Transverse colon (tissue), 4 donors: ENCODE data around the gene DIO3. TPM values are rescaled to one million over a fixed set of nuclear protein-coding genes. Genes with fewer than 3 reads are reported as not detected.

ENCODE experiments used
- DNase-seq: peaks from one replicate; pipeline ENCODE4 v3.0.0-alpha.2; 2019
- H3K27ac ChIP-seq, 4 donors: fragments of 200-600 bp; sonication (generic); 2 replicates each; pipeline ENCODE4 v1.5.1; 2016 to 2018; ENCODE audit warnings: inconsistent platforms in 4 of 4
- H3K27me3 ChIP-seq: fragments of 200-600 bp; sonication (generic); 2 replicates; pipeline ENCODE4 v1.5.1; 2017; ENCODE audit warnings: inconsistent platforms
- H3K36me3 ChIP-seq, 4 donors: fragments of 200-600 bp; sonication (generic); 2 replicates each; pipeline ENCODE4 v1.5.1; 2017 to 2019; ENCODE audit warnings: inconsistent platforms in 4 of 4
- H3K4me1 ChIP-seq, 4 donors: fragments of 200-600 bp; sonication (generic); 2 replicates each; pipeline ENCODE4 v1.5.1; 2017 to 2020; ENCODE audit warnings: inconsistent platforms in 4 of 4
- H3K4me3 ChIP-seq, 4 donors: fragments of 200-600 bp; sonication (generic); 1 replicate in 1 of 4; 2 replicates in 3 of 4; pipeline versions ENCODE4 v1.5.1 to v1.6.1; 2017 to 2019; ENCODE audit warnings: inconsistent platforms in 4 of 4
- H3K9me3 ChIP-seq, 2 donors: fragments of 200-600 bp; sonication (generic); 2 replicates each; pipeline ENCODE4 v1.5.1; 2017 to 2019; ENCODE audit warnings: inconsistent platforms in 2 of 2
- EP300 ChIP-seq: sonication (generic); formaldehyde crosslinking; IDR thresholded peaks from one replicate; pipeline ENCODE4 v1.6.1; 2017; ENCODE audit warnings: antibody characterized with exemption, low read depth
- POLR2A ChIP-seq: fragments of 450-650 bp; IDR thresholded peaks from one replicate; pipeline ENCODE4 v1.6.1; 2016; ENCODE audit warnings: antibody characterized with exemption, mild to moderate bottlenecking, moderate library complexity
- POLR2AphosphoS5 ChIP-seq, 3 donors: sonication (generic); formaldehyde crosslinking; IDR thresholded peaks; one replicate each; pipeline ENCODE4 v1.6.1; 2016; ENCODE audit warnings: antibody characterized with exemption in 3 of 3
- WGBS, 2 donors: methylation state at CpG; one replicate each; pipeline ENCODE4 v1.1.5; 2018; ENCODE audit warnings: low coverage in 1 of 2; 5-methylcytosine and 5-hydroxymethylcytosine counted together
- in situ Hi-C, 4 donors: fragments of 200-750 bp; cut with MboI; loops; one replicate each; pipeline versions ENCODE4 v1.15.0 to v1.15.1; 2017; ENCODE audit warnings: low sequenced_read_pairs in 3 of 4, low pct_ligation_motif_present in 1 of 4, low pct_unique_long_range_greater_than_20kb in 1 of 4
- intact Hi-C: fragments of 100-400 bp; cut with DNase I; formaldehyde crosslinking; loops from one replicate; pipeline ENCODE4 v1.15.1; 2023; ENCODE audit warnings: low total_unique reads
- total RNA-seq, 4 donors: library from RNA; depleted of rRNA; stranded (reverse); fragments of >200 nt; gene quantifications; one replicate each; pipeline ENCODE4 v1.1.0, GENCODE V29; 2016
- TF ChIP-seq, protein P1 (sequence below), 5 experiments: fragments of 200-600 bp in 3 of 5; fragments of 450-650 bp in 2 of 5; sonication (generic) in 3 of 5; IDR thresholded peaks; 1 replicate in 2 of 5; 2 replicates in 3 of 5; pipeline ENCODE4 v1.5.1; 2016 to 2017; ENCODE audit warnings: antibody characterized with exemption in 5 of 5, inconsistent platforms in 3 of 5, mild to moderate bottlenecking in 2 of 5, moderate library complexity in 1 of 5

Gene DIO3
- total RNA-seq, 4 donors from 2014 or later = 1.2 to 2.9 (median 1.4) TPM; not detected in 1

DNA sequence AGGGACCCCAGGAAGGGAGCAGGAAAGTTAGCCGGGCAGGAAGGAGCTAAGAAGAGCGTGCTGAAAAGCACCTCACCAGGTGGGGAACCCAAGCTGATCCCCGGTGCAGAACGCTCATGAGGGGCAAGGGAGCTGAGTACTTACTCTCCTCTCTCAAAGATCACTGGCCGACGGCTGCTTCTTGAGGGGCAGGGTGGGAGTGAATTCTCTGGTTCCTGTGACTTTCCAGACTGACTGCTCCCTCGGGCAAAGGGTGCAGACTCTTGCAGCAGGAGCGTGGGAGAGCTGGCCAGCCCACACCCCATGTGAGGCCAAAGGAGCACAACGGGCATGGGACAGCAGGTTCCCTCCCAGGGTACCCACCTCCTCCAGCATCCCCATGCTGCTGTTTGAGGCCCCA, 44.9 kb upstream of the DIO3 start:
- Histone ChIP-seq H3K4me1 (peaks cover 0 to 11% (median 0%) of the 10 kb centered on the region in 4 donors), H3K27me3 (no peaks in the 10 kb centered on the region), H3K4me3 (no peak overlapping the region), H3K27ac (no peak overlapping the region), H3K36me3 (no peaks in the 10 kb centered on the region), H3K9me3 (peaks cover 0 to 3% of the 10 kb centered on the region in 2 donors)
- 97 to 100% methylated on average over 1 to 9 of the region's 9 CpGs for WGBS, 2 donors
- in situ Hi-C loops (no loop called here), intact Hi-C loops (loop anchor here (5.0 kb wide), 1 partner anchor 826 kb away; no protein-coding TSS in a partner anchor)
- DNase-seq = no peak
- TF ChIP-seq POLR2A (no peak), EP300 (no peak), POLR2AphosphoS5 (IDR thresholded peaks at IDR 0.05) (no peak)
- TF ChIP-seq, protein P1, sequence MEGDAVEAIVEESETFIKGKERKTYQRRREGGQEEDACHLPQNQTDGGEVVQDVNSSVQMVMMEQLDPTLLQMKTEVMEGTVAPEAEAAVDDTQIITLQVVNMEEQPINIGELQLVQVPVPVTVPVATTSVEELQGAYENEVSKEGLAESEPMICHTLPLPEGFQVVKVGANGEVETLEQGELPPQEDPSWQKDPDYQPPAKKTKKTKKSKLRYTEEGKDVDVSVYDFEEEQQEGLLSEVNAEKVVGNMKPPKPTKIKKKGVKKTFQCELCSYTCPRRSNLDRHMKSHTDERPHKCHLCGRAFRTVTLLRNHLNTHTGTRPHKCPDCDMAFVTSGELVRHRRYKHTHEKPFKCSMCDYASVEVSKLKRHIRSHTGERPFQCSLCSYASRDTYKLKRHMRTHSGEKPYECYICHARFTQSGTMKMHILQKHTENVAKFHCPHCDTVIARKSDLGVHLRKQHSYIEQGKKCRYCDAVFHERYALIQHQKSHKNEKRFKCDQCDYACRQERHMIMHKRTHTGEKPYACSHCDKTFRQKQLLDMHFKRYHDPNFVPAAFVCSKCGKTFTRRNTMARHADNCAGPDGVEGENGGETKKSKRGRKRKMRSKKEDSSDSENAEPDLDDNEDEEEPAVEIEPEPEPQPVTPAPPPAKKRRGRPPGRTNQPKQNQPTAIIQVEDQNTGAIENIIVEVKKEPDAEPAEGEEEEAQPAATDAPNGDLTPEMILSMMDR (IDR thresholded peaks at IDR 0.05) = no peak

DNA sequence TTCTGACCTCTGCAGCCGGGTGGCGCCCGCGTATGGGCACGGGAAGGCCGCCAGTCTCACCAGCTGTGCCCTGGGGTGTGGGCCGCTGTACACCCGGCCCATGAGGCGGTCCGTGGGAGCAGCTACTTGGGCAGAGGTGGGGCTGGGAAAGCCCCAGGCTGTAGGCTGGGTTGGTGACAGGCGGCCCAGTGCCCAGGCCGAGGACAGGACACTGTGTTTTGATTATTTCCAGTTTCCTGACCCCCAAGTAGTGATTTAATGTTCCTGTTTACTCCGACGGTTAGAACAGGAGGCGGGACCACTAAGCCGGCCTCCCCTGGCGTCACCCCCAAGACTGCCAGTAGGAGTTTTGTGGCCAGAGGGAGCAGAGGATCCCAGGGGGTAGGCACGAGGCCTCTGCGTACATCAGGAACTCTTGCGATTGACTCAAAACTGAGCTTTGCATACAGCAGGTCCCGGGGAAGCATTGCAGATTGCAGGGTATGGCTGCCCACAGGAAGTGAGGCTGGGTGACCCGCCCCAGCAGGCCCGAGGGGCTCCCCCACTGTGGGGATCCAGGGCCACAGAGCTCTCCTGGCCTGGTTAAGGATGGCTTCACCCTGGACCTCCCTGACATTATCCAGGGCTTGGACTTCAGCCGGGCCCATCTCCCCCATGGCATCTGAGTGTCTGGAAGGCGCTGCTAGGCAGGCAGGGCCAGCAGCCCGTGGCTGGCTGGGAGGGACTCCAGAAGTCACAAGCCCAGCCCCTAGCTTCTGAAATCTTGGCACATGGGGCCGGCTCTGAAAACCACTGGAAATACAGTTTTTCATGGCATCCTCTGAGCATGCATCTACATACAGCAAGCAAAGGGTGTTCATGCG, 42.5 kb upstream of the DIO3 start:
- H3K4me1 ChIP-seq = peaks cover 0 to 11% (median 0%) of the 10 kb centered on the region in 4 donors
- DNase-seq = peak; percentile 41
- peak overlapping the region in 3 of 4 donors; percentile 6 to 25 (median 16) for H3K27ac ChIP-seq
- H3K27me3 ChIP-seq = no peaks in the 10 kb centered on the region
- in situ Hi-C loops = no loop called here
- no peak overlapping the region for H3K4me3 ChIP-seq
- WGBS, 2 donors = 30 to 56% methylated on average over 2 to 23 of the region's 28 CpGs
- TF ChIP-seq, protein P1 (IDR thresholded peaks at IDR 0.05) = peak in 2 of 5 experiments; percentile 18 to 40
- TF ChIP-seq POLR2A (no peak), POLR2AphosphoS5 (IDR thresholded peaks at IDR 0.05) (peak in 1 of 3 donors; percentile 23)
- peaks cover 0 to 3% of the 10 kb centered on the region in 2 donors for H3K9me3 ChIP-seq
- no peaks in the 10 kb centered on the region for H3K36me3 ChIP-seq
- intact Hi-C loops = loop anchor here (5.0 kb wide), 1 partner anchor 823 kb away; no protein-coding TSS in a partner anchor

DNA sequence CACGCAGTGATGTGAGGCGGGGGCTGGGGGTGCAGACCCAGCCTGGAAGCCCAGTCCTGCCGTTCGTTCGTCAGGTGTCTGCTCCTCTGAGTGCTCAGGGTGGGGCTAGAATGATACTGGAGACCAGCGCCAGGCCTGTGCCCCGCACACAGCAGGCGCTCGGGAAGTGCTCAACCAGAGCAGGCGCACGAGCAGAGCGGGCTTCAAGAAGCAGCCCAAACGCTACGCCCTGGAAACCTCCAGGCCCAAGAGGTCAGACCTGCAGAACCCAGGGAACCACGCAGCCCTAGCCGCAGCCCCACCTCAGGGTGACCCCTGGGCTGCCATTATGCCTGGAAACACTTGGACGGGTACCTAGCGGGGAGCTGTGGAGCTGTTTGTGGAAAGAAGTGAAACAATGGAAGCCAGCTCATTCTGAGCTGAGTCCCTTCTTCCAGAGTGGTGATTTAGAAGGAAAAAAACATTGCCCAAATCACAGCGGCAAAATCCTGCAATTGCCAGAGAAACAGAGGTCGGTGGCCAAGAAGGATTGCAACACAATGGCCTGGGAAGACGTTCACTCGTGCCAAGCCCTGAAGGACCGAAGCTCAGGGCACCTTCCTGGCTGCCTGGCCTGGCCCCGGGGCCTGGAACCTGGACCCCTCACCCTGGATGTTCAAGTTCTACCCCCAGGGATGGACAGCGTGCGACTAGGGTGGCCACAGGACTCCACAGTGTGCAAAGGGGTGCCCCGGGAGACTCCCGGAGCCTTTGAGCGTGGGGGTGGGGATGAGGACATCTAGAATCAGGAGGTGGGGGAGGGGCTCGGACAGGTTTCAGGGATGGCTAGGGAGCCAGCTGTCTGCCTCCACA, 40.4 kb upstream of the DIO3 start:
- Histone ChIP-seq H3K27me3 (no peaks in the 10 kb centered on the region), H3K4me3 (no peak overlapping the region), H3K4me1 (peaks cover 0 to 11% (median 0%) of the 10 kb centered on the region in 4 donors), H3K27ac (peak overlapping the region in 2 of 4 donors; percentile 8 to 16), H3K36me3 (no peaks in the 10 kb centered on the region), H3K9me3 (peaks cover 0 to under 1% of the 10 kb centered on the region in 2 donors)
- 80% methylated on average over 29 of the region's 30 CpGs; no CpG with 5 or more reads in 1 of the 2 donors for WGBS, 2 donors
- intact Hi-C loops = no loop called here
- in situ Hi-C loops = no loop called here
- DNase-seq = no peak
- no peak for TF ChIP-seq POLR2AphosphoS5 (IDR thresholded peaks at IDR 0.05)
- TF ChIP-seq, protein P1 (IDR thresholded peaks at IDR 0.05) = no peak
- TF ChIP-seq POLR2A = no peak
- TF ChIP-seq EP300 = no peak

DNA sequence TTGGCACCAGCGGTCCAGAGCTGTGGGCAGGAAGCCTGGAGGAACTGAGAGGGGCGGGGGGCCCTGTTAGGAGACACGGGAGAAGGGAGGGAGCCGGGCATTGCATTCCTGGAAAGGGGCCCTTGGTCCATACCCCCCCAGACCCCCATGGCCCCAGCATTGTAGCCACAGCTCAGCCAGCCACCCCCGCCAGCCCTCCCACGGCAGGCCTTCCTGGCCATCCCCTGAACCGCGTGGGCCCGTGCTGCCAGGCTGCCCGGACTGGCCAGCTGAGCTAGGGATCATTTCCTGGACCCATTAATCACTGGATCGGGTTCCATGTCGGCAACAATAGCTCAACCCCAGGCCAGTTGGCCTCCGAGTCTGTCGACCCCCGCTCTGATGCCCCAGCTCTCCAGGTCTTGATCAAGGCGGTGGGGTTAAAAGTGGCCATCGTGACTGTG, 39.8 kb upstream of the DIO3 start:
- in situ Hi-C loops = no loop called here
- Histone ChIP-seq H3K36me3 (no peaks in the 10 kb centered on the region), H3K27me3 (no peaks in the 10 kb centered on the region), H3K27ac (no peak overlapping the region), H3K9me3 (no peaks in the 10 kb centered on the region), H3K4me3 (no peak overlapping the region), H3K4me1 (peaks cover 0 to 11% (median 0%) of the 10 kb centered on the region in 4 donors)
- intact Hi-C loops = no loop called here
- no peak for DNase-seq
- TF ChIP-seq EP300 (no peak), POLR2A (no peak), POLR2AphosphoS5 (IDR thresholded peaks at IDR 0.05) (no peak)
- TF ChIP-seq, protein P1 (IDR thresholded peaks at IDR 0.05) = no peak
- 78% methylated on average over 17 of the region's 17 CpGs; no CpG with 5 or more reads in 1 of the 2 donors for WGBS, 2 donors
